ENCODE data around the gene ARID5B.

The ARID5B gene

GRCh38 chr10:61903221-61903927, 1.9 kb downstream of the ARID5B start:
- H2BK15ac ChIP-seq (ENCODE audit: low read length) = no peak overlapping the region
- H3K4ac ChIP-seq (ENCODE audit: low read length) = no peak overlapping the region
- no peak overlapping the region for H2BK120ac ChIP-seq (ENCODE audit: low read depth, low read length)
- peak overlapping the region; percentile 95 for H2AFZ ChIP-seq (ENCODE audit: low read length)
- H3K4me2 ChIP-seq (ENCODE audit: insufficient read depth, low read length, poor library complexity, severe bottlenecking) = peak overlapping the region; percentile 91
- peaks cover 0 to 6% (median 0%) of the 10 kb centered on the region in 3 experiments for H3K27me3 ChIP-seq (ENCODE audit: control insufficient read depth in 3 of 3, insufficient read depth in 3 of 3, low read depth in 1 of 3, low read length in 3 of 3)
- peak overlapping the region; percentile 86 for H3K9ac ChIP-seq (ENCODE audit: low read depth, low read length, poor library complexity)
- no peaks in the 10 kb centered on the region for H3K9me3 ChIP-seq (replicated peaks in 1 of 2; ENCODE audit: control insufficient read depth in 2 of 2, insufficient read depth in 1 of 2, low read depth in 1 of 2, low read length in 2 of 2)
- H3K4me1 ChIP-seq (ENCODE audit: control insufficient read depth in 2 of 2, insufficient read depth in 1 of 2, low read depth in 1 of 2, low read length in 2 of 2) = peaks cover 0 to 4% of the 10 kb centered on the region in 2 donors
- H2BK5ac ChIP-seq (ENCODE audit: low read length) = no peak overlapping the region
- H3K27ac ChIP-seq (replicated peaks; ENCODE audit: low read length) = no peak overlapping the region
- no peak overlapping the region for H4K8ac ChIP-seq (ENCODE audit: low read depth, low read length)
- WGBS, 2 donors (ENCODE audit: extremely low coverage in 2 of 2, insufficient read length in 2 of 2, insufficient replicate concordance in 1 of 2) = no CpG with 5 or more reads among the region's 56 CpGs
- no peak overlapping the region for H2BK12ac ChIP-seq (ENCODE audit: low read length)
- H2AK5ac ChIP-seq (ENCODE audit: low read depth, low read length) = no peak overlapping the region
- H3K18ac ChIP-seq (ENCODE audit: low read length) = peak overlapping the region; percentile 44
- no peaks in the 10 kb centered on the region for H3K79me1 ChIP-seq (ENCODE audit: low read depth, low read length)
- no peak overlapping the region for H4K91ac ChIP-seq (ENCODE audit: low read depth, low read length, poor library complexity)
- H3K14ac ChIP-seq (ENCODE audit: low read length) = no peak overlapping the region
- DNase-seq (ENCODE audit: low spot score) = peak; percentile 30
- peak overlapping the region; percentile 63 to 83 for H3K4me3 ChIP-seq (ENCODE audit: low read length in 2 of 2)
- no peaks in the 10 kb centered on the region for H3K36me3 ChIP-seq (replicated peaks in 1 of 2; ENCODE audit: control insufficient read depth in 2 of 2, insufficient read depth in 2 of 2, low read length in 2 of 2)
- no peak overlapping the region for H3K23ac ChIP-seq (ENCODE audit: low read depth, low read length, poor library complexity)

- Histone ChIP-seq H3K36me3 (replicated peaks in 1 of 2; ENCODE audit: control insufficient read depth in 2 of 2, insufficient read depth in 2 of 2, low read length in 2 of 2) (no peaks in the 10 kb centered on the region), H3K27ac (replicated peaks; ENCODE audit: low read length) (no peak overlapping the region), H3K14ac (ENCODE audit: low read length) (no peak overlapping the region), H3K18ac (ENCODE audit: low read length) (no peak overlapping the region), H3K23ac (ENCODE audit: low read depth, low read length, poor library complexity) (no peak overlapping the region), H3K9ac (ENCODE audit: low read depth, low read length, poor library complexity) (no peak overlapping the region), H2BK12ac (ENCODE audit: low read length) (no peak overlapping the region), H2BK5ac (ENCODE audit: low read length) (no peak overlapping the region), H3K4me1 (ENCODE audit: control insufficient read depth in 2 of 2, insufficient read depth in 1 of 2, low read depth in 1 of 2, low read length in 2 of 2) (peaks cover 0 to 4% of the 10 kb centered on the region in 2 donors), H3K4ac (ENCODE audit: low read length) (no peak overlapping the region), H3K4me3 (ENCODE audit: low read length in 2 of 2) (peak overlapping the region in 1 of 2 donors; percentile 63), H3K27me3 (ENCODE audit: control insufficient read depth in 3 of 3, insufficient read depth in 3 of 3, low read depth in 1 of 3, low read length in 3 of 3) (peaks cover 0 to 3% (median 0%) of the 10 kb centered on the region in 3 experiments), H3K4me2 (ENCODE audit: insufficient read depth, low read length, poor library complexity, severe bottlenecking) (peak overlapping the region; percentile 91), H3K79me1 (ENCODE audit: low read depth, low read length) (no peaks in the 10 kb centered on the region), H2BK120ac (ENCODE audit: low read depth, low read length) (no peak overlapping the region), H2AK5ac (ENCODE audit: low read depth, low read length) (no peak overlapping the region), H4K91ac (ENCODE audit: low read depth, low read length, poor library complexity) (no peak overlapping the region), H2AFZ (ENCODE audit: low read length) (peak overlapping the region; percentile 95), H3K9me3 (replicated peaks in 1 of 2; ENCODE audit: control insufficient read depth in 2 of 2, insufficient read depth in 1 of 2, low read depth in 1 of 2, low read length in 2 of 2) (no peaks in the 10 kb centered on the region), H4K8ac (ENCODE audit: low read depth, low read length) (no peak overlapping the region), H2BK15ac (ENCODE audit: low read length) (no peak overlapping the region)
- DNase-seq (ENCODE audit: low spot score) = no peak
- WGBS, 2 donors (ENCODE audit: extremely low coverage in 2 of 2, insufficient read length in 2 of 2, insufficient replicate concordance in 1 of 2) = no CpG with 5 or more reads among the region's 7 CpGs
Measured at GRCh38 chr10:61903928-61904344, 2.4 kb downstream of the ARID5B start.

GRCh38 chr10:61904733-61905725, 3.5 kb downstream of the ARID5B start:
- Histone ChIP-seq H3K27ac (replicated peaks; ENCODE audit: low read length) (no peak overlapping the region), H3K4me2 (ENCODE audit: insufficient read depth, low read length, poor library complexity, severe bottlenecking) (no peak overlapping the region), H3K36me3 (replicated peaks in 1 of 2; ENCODE audit: control insufficient read depth in 2 of 2, insufficient read depth in 2 of 2, low read length in 2 of 2) (no peaks in the 10 kb centered on the region), H3K4me3 (ENCODE audit: low read length in 2 of 2) (no peak overlapping the region), H2BK120ac (ENCODE audit: low read depth, low read length) (no peak overlapping the region), H3K23ac (ENCODE audit: low read depth, low read length, poor library complexity) (no peak overlapping the region), H4K8ac (ENCODE audit: low read depth, low read length) (no peak overlapping the region), H3K79me1 (ENCODE audit: low read depth, low read length) (no peaks in the 10 kb centered on the region), H2AFZ (ENCODE audit: low read length) (no peak overlapping the region), H2AK5ac (ENCODE audit: low read depth, low read length) (no peak overlapping the region), H3K14ac (ENCODE audit: low read length) (no peak overlapping the region), H4K91ac (ENCODE audit: low read depth, low read length, poor library complexity) (no peak overlapping the region), H3K18ac (ENCODE audit: low read length) (no peak overlapping the region), H3K4ac (ENCODE audit: low read length) (no peak overlapping the region), H3K9me3 (replicated peaks in 1 of 2; ENCODE audit: control insufficient read depth in 2 of 2, insufficient read depth in 1 of 2, low read depth in 1 of 2, low read length in 2 of 2) (no peaks in the 10 kb centered on the region), H3K9ac (ENCODE audit: low read depth, low read length, poor library complexity) (no peak overlapping the region), H3K27me3 (ENCODE audit: control insufficient read depth in 3 of 3, insufficient read depth in 3 of 3, low read depth in 1 of 3, low read length in 3 of 3) (no peaks in the 10 kb centered on the region), H2BK5ac (ENCODE audit: low read length) (no peak overlapping the region), H3K4me1 (ENCODE audit: control insufficient read depth in 2 of 2, insufficient read depth in 1 of 2, low read depth in 1 of 2, low read length in 2 of 2) (no peaks in the 10 kb centered on the region), H2BK12ac (ENCODE audit: low read length) (no peak overlapping the region), H2BK15ac (ENCODE audit: low read length) (no peak overlapping the region)
- DNase-seq (ENCODE audit: low spot score) = no peak
- no CpG with 5 or more reads among the region's 6 CpGs for WGBS, 2 donors (ENCODE audit: extremely low coverage in 2 of 2, insufficient read length in 2 of 2, insufficient replicate concordance in 1 of 2)
